ENCODE results near the gene TMA7.

Gene TMA7

GRCh38 chr3:48464713-48465221, 24.7 kb downstream of the TMA7 start:
- CTCF ChIA-PET, result interaction anchor here (0.8 to 4.5 kb wide), 6 partner anchors 10 to 94 kb away, joined by 3 to 17 read pairs (median 5); no protein-coding TSS in a partner anchor
- DNase-seq (ENCODE audit: extremely low spot score), result no peak
- no peak for TF ChIP-seq CTCF (IDR thresholded peaks at IDR 0.05; ENCODE audit: control extremely low read depth, extremely low read depth, low read depth, missing control alignments)
- POLR2A ChIA-PET, result interaction anchor here (1.3 kb wide), 1 partner anchor 18 kb away, joined by 3 read pairs; the partner anchor contains the start of gene ATRIP

GRCh38 chr3:48465237-48465530, 25.1 kb downstream of the TMA7 start:
- DNase-seq (ENCODE audit: extremely low spot score), result no peak
- CTCF ChIA-PET, result interaction anchor here (1.3 to 4.5 kb wide), 6 partner anchors 10 to 83 kb away, joined by 3 to 17 read pairs (median 6); no protein-coding TSS in a partner anchor
- no peak for TF ChIP-seq CTCF (IDR thresholded peaks at IDR 0.05; ENCODE audit: control extremely low read depth, extremely low read depth, low read depth, missing control alignments)
- POLR2A ChIA-PET, result no interaction called here

- peak; percentile 92 for DNase-seq (ENCODE audit: extremely low spot score)
- peak; percentile 53 for TF ChIP-seq CTCF (IDR thresholded peaks at IDR 0.05; ENCODE audit: control extremely low read depth, extremely low read depth, low read depth, missing control alignments)
- ChIA-PET POLR2A (no interaction called here), CTCF (interaction anchor here (0.7 to 1.9 kb wide), 6 partner anchors 11 to 84 kb away, joined by 3 to 15 read pairs (median 5); no protein-coding TSS in a partner anchor)
Measured at GRCh38 chr3:48465531-48466378, 25.7 kb downstream of the TMA7 start.

- POLR2A ChIA-PET, result interaction anchor here (0.8 kb wide), 1 partner anchor 563 kb away, joined by 3 read pairs; the partner anchor contains the start of gene IMPDH2
- CTCF ChIA-PET, result interaction anchor here (0.7 to 1.9 kb wide), 7 partner anchors 8 to 83 kb away, joined by 3 to 15 read pairs (median 4); no protein-coding TSS in a partner anchor
- no peak for TF ChIP-seq CTCF (IDR thresholded peaks at IDR 0.05; ENCODE audit: control extremely low read depth, extremely low read depth, low read depth, missing control alignments)
- DNase-seq (ENCODE audit: extremely low spot score), result peak; percentile 36
Measured at GRCh38 chr3:48466386-48467109, 26.5 kb downstream of the TMA7 start.

GRCh38 chr3:48467110-48467454, 27.0 kb downstream of the TMA7 start:
- no peak for TF ChIP-seq CTCF (IDR thresholded peaks at IDR 0.05; ENCODE audit: control extremely low read depth, extremely low read depth, low read depth, missing control alignments)
- ChIA-PET POLR2A (interaction anchor here (0.8 kb wide), 1 partner anchor 562 kb away, joined by 3 read pairs; the partner anchor contains the start of gene IMPDH2), CTCF (interaction anchor here (1.3 to 1.9 kb wide), 4 partner anchors 9 to 40 kb away, joined by 3 to 15 read pairs (median 6); no protein-coding TSS in a partner anchor)
- peak; percentile 18 for DNase-seq (ENCODE audit: extremely low spot score)

Measured in GM10248 (cell line).